A549 (cell line): ENCODE measurements around the gene TM7SF3.

Experiments used
- CHD2 ChIP-seq: fragments of 150-350 bp; IDR thresholded peaks from 2 replicates; pipeline ENCODE4 v1.6.1; 2014; ENCODE audit warnings: low read length; ENCODE audit not compliant: partially characterized antibody
- CTCF ChIP-seq: fragments of >200 bp; sonication (Bioruptor Twin); formaldehyde crosslinking; IDR thresholded peaks from 3 replicates; pipeline ENCODE4 v1.5.1; 2016
- FOSL2 ChIP-seq, 2 experiments: fragments of 450-650 bp in 1 of 2; fragments of >200 bp in 1 of 2; sonication (Bioruptor Twin) in 1 of 2; formaldehyde crosslinking; IDR thresholded peaks; 2 replicates each; pipeline versions ENCODE4 v1.5.0 to v1.6.1; 2016 to 2020; ENCODE audit warnings: mild to moderate bottlenecking in 1 of 2, moderate library complexity in 1 of 2
- HDAC2 ChIP-seq: fragments of 200-600 bp; sonication (generic); IDR thresholded peaks from 2 replicates; pipeline ENCODE4 v1.6.1; 2016
- HOXB13 ChIP-seq: fragments of 250-450 bp; sonication (Bioruptor Pico); IDR thresholded peaks from 2 replicates; pipeline ENCODE4 v1.5.0; 2020; ENCODE audit warnings: low read depth, mild to moderate bottlenecking, moderate library complexity
- MAFK ChIP-seq: fragments of 450-650 bp; IDR thresholded peaks from 2 replicates; pipeline ENCODE4 v1.6.1; 2014; ENCODE audit not compliant: partially characterized antibody
- MAX ChIP-seq: IDR thresholded peaks from 2 replicates; pipeline ENCODE4 v1.6.1; 2012
- MYC ChIP-seq: IDR thresholded peaks from 2 replicates; pipeline ENCODE4 v1.6.1; 2012; ENCODE audit warnings: mild to moderate bottlenecking, inconsistent platforms, low read length, improper control_type of control experiment, borderline replicate concordance
- NFE2L2 ChIP-seq: fragments of 150-350 bp; conservative IDR thresholded peaks from 2 replicates; pipeline ENCODE4 v1.6.1; 2014; ENCODE audit warnings: low read length
- NR3C1 ChIP-seq: fragments of >200 bp; sonication (Bioruptor Twin); formaldehyde crosslinking; IDR thresholded peaks from 3 replicates; pipeline ENCODE4 v1.6.1; 2017
- POLR2A ChIP-seq: IDR thresholded peaks from 2 replicates; pipeline ENCODE4 v1.6.1; 2012; ENCODE audit warnings: mild to moderate bottlenecking, low read length
- POLR2AphosphoS2 ChIP-seq: conservative IDR thresholded peaks from 2 replicates; pipeline ENCODE4 v1.6.1; 2012; ENCODE audit warnings: low read length, improper control_type of control experiment, inconsistent platforms
- RNF2 ChIP-seq: fragments of 200-600 bp; sonication (generic); IDR thresholded peaks from 2 replicates; pipeline ENCODE4 v1.6.1; 2016; ENCODE audit warnings: low read depth, mild to moderate bottlenecking, antibody characterized with exemption, moderate library complexity, borderline replicate concordance

- TF ChIP-seq RNF2 (no peak), NR3C1 (no peak), CTCF (no peak), MAX (no peak), CHD2 (no peak), HDAC2 (no peak), HOXB13 (CRISPR knock-in tag) (no peak), MYC (no peak), FOSL2 (IDR thresholded peaks at IDR 0.05) (no peak), FOSL2 (CRISPR knock-in tag; IDR thresholded peaks at IDR 0.05) (no peak), NFE2L2 (no peak), POLR2AphosphoS2 (no peak), MAFK (no peak), POLR2A (no peak)
These were observed 536 bp downstream of the TM7SF3 start for GRCh38 chr12:27013611-27014084.
